GM19324 (cell line): ENCODE data around the gene EID1.
"Not testable (repeated sequence)": the region's sequence is repeated elsewhere in the genome, so short reads cannot be mapped to it uniquely, and the experiment has no call there.

Experiments
- ATAC-seq: cut with Tn5 transposase; IDR thresholded peaks from one replicate; pipeline ENCODE4 v1.9.1; 2021; ENCODE audit warnings: mild to moderate bottlenecking, moderate library complexity; ENCODE audit not compliant: unreplicated experiment, low FRiP score

The EID1 gene

DNA sequence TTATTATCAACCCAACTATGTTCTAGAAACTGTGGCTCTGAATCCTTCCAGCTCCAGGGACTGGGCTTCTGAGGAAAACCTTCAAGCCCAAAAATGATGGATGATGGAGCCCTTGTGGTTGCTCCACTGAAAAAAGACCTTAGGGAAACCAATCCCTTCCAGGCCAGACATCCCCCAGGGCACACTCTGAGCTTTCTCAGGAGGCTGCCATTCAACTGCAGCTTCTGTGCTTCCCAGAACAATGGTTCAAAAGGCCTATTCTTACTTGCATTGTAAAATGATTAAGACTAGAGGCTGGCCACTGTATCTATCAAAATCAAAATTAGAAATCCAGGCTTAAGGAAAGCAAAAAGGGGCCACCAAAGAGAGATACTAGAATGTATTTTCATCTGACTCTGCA is 27.3 kb downstream of the EID1 start:
- ATAC-seq: no peak

DNA sequence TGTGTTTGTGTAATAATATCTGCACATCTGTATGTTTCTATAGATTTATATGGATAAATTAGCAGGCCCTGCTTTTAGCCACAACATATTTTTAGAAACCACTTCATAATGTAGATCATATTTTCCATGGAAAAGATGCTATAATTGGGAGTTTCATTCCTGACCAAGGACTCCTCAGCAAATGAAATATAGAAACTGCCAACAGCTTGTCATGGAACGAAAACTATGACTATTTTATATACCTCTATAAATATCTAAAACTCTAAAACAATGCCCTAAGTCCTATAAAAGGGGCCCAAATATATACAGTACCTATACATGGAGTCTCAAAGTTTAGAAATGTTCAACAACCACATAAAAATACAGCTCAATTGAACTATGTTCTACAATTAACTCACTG is 27.9 kb downstream of the EID1 start:
- no peak for ATAC-seq

GRCh38 chr15:48909313-48909712 is 31.4 kb downstream of the EID1 start:
- not testable (repeated sequence) for ATAC-seq

- ATAC-seq: not testable (repeated sequence)
Measured at GRCh38 chr15:48910554-48910953, 32.6 kb downstream of the EID1 start.

GRCh38 chr15:48913141-48913540 is 35.2 kb downstream of the EID1 start:
- ATAC-seq: no peak

GRCh38 chr15:48914717-48915116 is 36.8 kb downstream of the EID1 start:
- no peak for ATAC-seq

GRCh38 chr15:48915861-48916260 is 37.9 kb downstream of the EID1 start:
- no peak for ATAC-seq

GRCh38 chr15:48916721-48917120 is 38.8 kb downstream of the EID1 start:
- no peak for ATAC-seq

GRCh38 chr15:48922046-48922445 is 44.1 kb downstream of the EID1 start:
- no peak for ATAC-seq

DNA sequence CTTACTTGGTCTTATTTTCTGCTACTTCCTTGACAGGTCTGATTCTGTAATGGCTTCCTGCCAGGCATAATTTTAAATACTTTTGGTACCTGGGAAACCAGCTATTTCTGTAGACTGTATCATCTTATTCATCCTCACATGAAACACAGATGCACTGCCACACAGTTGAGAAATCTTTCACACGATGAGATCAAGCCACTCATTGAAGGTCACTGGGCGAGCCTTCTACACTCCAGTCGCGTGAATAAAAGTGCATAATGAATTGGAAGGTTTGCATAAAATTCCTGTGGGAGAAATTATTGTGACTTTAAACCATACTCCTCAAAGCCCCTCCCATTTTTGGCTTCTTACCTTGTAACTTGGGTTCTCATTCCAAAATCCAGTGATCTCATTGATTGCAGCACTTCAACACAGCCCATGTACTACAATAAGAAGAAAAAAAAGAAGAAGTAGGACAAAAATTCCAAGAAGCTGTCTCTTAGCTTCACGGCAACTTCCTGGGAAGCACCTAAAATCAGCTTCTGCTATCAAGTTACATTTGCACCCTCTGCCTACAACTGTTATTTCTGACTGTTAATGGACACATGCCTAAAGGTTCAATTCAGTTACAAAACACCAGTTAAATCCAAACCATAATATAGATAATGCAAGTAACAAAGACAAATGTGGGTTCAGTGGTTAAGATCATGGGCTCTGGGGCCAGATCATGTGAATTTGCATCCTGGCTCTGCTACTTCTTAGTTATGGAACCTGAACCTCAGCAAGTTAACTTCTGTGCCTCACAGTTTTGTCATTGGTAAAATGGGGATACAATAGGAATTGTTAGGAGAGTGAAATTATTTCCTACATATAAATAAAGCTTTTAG is 46.8 kb downstream of the EID1 start:
- no peak for ATAC-seq

DNA sequence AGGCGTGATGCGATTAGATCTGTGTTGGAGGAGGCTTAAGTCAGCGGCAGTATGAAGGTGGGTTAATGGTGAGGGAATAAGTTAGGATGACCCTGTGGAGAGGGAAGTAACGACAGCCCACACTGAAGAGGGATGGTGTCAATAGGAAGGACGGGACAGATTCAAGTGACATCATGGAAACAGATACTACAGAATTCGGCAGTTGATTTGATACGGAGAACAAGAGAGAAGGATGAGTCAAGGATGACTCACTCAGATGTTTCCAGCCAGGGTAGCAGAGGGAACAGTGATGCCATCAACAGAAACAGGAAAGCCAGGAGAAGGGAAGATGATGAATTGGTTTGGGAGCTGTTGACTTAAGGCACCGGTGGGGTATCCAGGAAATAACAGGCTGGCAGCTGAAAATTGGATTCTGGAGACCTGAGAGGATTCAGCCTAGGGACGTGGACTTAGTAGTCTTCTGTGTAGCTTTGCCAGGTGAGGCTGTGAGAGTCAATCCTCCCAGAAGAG is 47.8 kb downstream of the EID1 start:
- ATAC-seq: no peak

DNA sequence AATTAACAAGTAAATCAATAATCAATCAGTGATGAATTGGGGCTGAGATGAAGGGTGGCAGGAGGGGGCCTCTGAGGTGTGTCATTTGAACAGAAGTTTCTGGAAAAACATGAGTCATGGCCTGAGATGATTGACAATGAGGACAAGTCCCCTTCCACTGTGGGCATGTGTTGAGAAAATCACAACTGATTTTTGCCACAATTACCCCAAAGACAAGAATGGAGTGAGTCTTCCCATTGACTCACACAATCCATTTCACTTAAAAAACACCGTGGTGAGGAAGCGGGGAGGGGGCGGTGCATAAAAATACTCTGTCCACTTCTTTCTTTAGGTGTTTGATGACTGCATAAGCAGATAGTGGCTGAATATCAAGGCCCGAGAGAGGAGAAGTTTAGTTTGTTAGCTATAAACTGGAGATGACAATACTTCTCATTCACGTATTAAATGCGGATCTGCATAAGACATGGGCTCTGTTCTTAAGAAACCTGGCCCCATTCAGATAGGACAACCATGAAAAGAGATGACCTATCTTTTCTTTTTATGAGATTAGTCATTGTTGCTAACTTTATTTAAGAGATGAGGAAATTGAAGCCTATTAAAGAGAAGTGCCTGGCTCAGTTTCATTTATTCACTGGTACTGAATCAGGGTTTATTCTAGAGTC is 51.1 kb downstream of the EID1 start:
- ATAC-seq: no peak

DNA sequence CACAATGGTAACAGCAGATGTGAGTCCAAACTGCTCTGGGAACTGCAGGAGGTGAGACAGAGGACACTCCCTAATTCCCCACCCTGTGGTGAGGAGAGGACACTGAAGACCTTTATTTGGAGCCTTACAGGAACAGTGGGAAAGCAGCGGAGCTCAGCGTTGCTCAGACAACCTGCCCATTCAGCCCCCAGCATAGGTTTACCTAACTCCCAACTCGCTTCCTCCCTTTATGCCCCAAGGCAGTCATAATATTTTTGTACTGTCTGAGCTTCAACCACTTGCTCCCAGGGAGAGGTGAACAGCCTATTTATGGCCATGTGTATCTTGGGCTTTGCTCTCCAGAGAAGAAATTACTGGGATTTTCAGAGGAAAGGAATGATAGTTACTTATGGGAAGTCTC is 51.7 kb downstream of the EID1 start:
- ATAC-seq: no peak
